Posterior cingulate gyrus (tissue), 11 donors: ENCODE data around the gene ANKRD55.

ENCODE experiments used
- DNase-seq, 10 donors: peaks; one replicate each; pipeline versions ENCODE4 v3.0.0 to v3.0.0-alpha.2; 2020 to 2021; ENCODE audit warnings: mixed read lengths in 3 of 10
- intact Hi-C: fragments of 100-400 bp; cut with DNase I; formaldehyde crosslinking; loops from one replicate; pipeline ENCODE4 v1.15.1; 2023

Gene ANKRD55

GRCh38 chr5:56060276-56061110 lies 172.6 kb downstream of the ANKRD55 start:
- intact Hi-C loops = no loop called here
- no peak for DNase-seq

DNA sequence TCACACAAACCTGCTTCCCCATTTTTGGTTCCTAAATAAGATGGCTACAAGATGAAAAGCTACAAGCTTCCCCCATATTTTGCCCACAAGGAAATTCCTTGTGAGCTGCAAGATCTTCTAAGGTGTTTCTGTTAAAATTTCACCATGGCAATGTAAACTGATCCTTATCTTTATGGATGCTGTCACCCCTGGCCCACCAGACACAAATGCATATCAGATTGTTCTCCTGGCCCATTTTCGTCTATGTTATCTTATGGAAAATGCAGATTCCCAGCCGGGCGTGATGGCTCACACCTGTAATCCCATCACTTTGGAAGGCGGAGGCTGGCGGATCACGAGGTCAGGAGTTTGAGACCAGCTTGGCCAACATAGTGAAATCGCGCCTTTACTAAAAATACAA lies 173.3 kb downstream of the ANKRD55 start:
- intact Hi-C loops = no loop called here
- no peak for DNase-seq

DNA sequence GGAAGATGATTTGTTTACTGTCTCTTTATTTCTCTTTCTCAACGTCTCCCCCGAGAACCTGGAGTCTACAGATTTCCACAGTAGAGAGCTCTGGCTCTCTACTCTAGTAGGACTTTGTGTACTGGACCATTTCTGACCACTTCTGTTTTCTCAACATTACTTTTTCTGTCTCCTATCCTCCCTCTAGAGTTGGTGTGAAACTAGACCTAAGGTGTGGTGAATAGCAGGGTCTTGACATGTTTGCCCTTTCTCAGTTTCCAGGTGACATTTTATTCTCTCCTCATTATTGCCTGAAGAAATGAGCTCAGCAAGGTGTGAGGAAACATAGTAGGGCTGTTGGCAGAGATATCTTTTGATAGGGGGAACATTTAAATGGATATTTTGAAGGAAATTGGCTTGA lies 176.3 kb downstream of the ANKRD55 start:
- intact Hi-C loops = no loop called here
- DNase-seq = no peak

GRCh38 chr5:56055859-56056258 lies 177.3 kb downstream of the ANKRD55 start:
- intact Hi-C loops = no loop called here
- DNase-seq = no peak

- DNase-seq = no peak
- intact Hi-C loops = no loop called here
Observed at GRCh38 chr5:56055287-56055686, 177.8 kb downstream of the ANKRD55 start.

GRCh38 chr5:56054666-56055065 lies 178.5 kb downstream of the ANKRD55 start:
- intact Hi-C loops = no loop called here

GRCh38 chr5:56053363-56053762 lies 179.8 kb downstream of the ANKRD55 start:
- no peak for DNase-seq
- intact Hi-C loops = no loop called here

More at GRCh38 chr5:56054666-56055065, 178.5 kb downstream of the ANKRD55 start:
- DNase-seq = no peak

DNA sequence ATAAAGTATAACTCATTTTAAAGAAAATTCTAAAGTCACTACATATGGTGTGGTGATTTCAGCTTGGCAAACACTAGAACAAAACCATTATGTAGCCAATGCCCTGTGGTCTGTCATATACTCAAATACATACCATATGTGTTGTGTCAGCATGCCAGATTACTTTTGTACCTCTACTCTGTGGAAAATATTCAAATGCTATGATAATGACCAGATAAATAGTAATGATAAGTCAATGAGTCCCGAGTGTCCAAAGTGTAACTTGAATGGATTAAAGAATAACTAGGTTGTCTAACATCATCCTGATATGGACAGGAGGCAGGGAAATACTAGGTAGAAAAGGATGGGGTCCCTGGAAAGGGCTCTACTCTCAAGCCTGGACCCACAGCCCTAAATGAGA lies 180.4 kb downstream of the ANKRD55 start:
- intact Hi-C loops = no loop called here
- DNase-seq = no peak

DNA sequence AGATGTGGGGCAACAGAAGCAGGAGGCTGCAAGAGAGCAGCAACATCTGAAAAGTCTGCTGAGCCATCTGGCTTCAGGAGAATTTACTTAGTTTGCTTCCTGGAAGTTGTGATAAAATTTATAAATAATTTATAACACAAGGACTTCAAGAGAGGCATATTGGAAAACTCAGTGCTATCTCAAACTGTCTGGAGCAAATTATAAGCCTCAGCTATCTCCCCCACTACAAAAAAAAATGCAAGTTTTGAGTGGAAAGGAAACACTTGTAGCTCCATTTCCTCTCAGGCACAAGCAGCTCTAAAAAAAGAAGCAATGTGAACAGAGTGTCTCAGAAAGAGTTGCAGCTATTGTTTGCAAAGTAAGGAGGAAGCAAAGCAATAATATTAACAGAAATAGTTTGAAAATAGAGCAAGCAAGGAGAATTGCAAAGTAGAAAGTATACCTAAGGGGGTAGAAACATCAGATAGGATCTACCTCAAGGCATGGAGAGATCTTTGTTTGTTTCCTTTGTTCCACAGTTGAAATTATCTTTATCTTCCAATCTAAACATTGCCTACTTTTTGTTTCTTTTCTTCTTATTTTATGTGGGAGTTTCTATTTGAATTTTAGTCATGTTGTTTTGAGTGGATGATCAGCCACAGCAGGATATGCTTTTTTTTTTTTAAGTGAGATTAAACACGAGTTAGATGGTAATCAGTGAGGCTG lies 182.4 kb downstream of the ANKRD55 start:
- DNase-seq = no peak
- intact Hi-C loops = no loop called here
